HG03558 (cell line): ENCODE measurements around the gene HIVEP1.

Experiments used
- ATAC-seq: cut with Tn5 transposase; IDR thresholded peaks from one replicate; pipeline ENCODE4 v1.9.1; 2021; ENCODE audit warnings: moderate number of reproducible peaks; ENCODE audit not compliant: unreplicated experiment; ENCODE audit errors: extremely low read depth

The HIVEP1 gene

DNA sequence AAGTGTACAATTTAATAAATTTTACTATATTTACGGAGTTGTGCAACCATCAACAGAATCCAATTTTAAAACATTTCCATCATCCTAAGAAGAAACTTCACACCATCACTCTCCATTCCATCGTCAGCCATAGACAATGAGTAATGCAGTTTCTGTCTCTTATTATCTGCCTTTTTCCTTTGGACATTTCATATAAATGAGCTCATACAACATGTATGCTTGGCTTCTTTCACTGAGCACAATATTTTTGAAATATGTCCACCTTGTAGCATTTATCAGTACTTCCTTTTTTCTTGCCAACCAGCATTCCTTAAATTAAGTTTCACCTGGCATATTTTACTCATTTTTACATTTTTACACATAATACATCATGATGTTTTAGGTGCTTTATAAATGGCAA lies 22.7 kb upstream of the HIVEP1 start:
- ATAC-seq, result no peak

DNA sequence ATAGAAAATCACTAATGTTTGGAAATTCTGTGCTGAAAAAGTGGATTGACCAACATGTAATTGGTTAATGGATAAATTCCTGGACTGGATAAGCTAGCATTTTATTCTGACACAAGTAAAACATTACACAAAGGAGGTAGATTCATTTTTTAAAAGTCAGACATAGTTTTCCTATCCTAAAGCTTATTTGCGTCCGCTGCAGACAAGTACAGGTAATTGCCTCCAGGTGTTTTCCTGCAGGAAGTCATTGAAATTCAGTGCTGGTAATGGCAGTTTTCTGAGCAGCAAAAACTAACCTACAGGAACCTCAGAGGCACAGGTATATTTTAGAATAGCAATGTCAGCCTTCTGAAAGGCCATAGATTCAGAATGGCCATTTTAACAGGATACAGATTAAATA lies 20.0 kb upstream of the HIVEP1 start:
- no peak for ATAC-seq

DNA sequence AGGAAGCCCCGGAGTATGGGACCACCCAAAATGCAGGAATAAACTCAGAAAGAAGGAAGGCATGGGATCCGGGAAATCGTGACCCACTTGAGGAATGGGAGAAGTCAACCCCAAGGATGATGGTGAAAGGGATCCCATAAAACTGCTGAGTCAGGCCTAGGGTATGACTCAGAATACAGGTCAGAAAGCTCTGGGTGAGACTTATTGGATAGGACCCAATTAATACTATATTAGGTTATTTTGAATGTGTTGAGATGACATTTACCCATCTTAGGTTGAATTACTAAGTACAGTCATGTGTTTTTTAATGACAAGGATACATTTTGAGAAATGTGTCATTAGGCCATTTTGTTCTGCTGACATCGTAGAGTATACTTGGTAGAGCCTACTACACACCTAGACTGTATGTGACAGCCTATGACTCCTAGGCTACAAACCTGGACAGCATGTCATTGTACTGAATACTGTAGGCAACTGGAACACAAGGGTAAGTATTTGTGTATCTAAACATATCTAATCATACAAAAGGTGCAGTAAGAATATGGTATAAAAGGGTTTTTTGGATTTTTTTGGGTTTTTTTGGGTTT lies 17.1 kb upstream of the HIVEP1 start:
- no peak for ATAC-seq

DNA sequence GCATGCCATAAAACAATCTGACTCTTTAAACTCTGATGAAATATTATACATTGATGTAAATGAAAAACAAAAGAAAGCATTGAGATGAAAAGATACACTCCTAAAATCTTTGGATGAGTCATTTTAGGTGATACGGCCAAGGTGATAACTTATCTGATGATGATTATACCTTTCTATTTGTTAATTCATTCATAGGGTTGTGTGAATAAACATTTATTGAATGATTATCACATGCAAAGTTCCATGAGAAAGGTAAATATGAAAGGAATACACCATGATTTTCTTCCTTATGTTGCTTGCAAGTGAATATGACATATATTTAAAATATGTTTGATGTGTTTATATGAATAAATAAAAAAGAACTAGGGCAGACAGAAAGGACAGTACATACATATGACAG lies 15.4 kb upstream of the HIVEP1 start:
- ATAC-seq, result no peak

DNA sequence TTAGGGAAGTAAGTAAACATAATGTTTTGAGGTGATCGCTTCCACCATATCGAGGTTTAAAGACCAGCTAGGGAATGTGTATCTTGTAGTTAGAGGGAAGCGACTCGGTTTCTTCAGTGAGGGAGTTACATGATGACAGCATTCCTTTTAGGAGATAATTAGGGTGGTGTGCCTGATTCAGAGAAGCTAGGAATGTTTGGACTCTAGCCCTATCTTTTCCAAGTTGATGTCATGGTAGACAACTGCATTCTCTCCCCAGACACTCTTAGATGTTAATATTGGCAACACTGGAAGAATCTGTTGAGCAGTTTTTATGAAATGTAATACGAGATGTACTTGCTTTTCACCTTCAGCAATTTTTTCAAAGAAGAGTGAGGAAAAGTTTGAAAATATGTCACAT lies 12.9 kb upstream of the HIVEP1 start:
- no peak for ATAC-seq

DNA sequence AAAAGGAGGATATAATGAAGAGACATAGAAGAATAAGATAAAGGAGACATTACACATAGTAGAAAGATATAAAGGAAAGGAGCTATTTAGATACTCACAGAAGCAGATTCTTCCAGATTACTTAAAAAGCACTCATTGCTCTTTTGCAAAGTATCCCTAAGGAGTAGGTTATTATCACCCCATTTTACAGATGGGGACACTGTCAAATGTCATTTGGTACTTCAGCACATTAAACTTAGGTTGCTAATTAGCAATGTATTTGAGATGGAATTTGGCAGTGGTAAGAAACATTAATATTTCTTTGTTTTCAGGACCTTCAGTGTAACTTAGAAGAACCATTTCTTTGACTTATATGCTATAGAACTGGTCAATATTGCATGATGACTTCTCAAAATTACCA lies 11.9 kb upstream of the HIVEP1 start:
- no peak for ATAC-seq

DNA sequence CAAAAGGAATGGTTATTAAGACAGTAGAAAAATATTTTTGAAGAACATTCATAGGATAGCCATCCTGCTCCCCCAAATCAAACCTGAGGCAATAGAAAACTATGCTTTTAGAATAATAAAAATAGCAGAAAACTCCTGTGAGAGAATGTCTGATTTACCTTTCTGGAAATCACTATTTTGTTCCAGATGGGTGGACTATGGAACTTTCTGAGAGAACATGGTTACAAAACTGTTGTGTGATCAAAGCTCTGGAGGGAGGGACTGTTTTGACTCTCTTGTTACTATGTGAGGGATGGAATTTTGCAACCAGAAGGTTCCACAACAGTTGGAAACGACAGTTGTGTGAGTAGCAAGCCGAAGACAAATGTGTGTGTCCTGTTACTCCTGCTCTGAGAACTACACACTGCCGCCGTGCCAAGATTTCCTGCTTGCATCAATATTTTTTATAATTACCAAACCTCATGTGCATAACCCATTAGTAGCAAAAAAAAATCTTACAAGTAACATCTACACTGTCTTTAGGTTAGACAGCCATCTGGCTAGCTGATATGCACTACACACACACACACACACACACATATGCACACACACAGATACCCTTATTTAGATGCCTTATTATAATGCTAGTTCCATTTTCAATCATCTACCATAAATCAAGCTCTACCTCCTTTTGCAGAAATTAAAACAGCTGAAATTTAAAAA lies 11.0 kb upstream of the HIVEP1 start:
- ATAC-seq, result no peak

DNA sequence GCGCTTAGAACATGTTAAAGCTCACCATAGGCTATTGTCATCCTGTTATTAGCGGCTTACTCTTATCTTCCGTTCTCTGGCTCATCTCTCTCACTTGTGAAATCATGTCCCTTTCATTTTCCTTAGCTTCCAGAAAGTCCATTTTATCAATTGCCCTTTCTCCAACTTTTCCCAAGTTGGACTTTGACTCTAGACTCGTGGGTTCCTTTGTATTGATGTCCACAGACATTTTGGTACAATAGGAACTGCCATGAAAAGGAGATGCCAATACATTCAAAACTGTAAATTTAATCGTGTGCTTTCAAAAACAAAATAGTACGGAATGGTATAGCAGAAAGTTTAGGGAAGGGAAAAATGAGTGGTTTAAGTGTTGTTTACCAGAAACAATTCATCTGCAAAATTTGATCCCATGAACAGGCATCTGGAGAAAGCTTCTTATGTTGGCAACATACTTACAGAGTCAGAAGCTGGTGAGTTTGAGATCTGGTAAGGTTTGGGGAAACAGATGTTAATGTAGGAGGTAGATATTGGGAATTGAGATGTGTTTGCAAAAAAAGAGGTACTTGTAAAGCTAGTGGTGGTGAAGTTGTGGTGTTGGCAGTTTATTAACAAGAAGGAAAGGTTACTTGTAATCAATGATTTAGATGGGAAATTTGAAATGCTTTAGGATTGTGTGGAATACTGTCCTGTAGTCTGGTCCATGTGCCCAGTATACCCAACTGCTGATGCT lies 10.2 kb upstream of the HIVEP1 start:
- ATAC-seq, result no peak

DNA sequence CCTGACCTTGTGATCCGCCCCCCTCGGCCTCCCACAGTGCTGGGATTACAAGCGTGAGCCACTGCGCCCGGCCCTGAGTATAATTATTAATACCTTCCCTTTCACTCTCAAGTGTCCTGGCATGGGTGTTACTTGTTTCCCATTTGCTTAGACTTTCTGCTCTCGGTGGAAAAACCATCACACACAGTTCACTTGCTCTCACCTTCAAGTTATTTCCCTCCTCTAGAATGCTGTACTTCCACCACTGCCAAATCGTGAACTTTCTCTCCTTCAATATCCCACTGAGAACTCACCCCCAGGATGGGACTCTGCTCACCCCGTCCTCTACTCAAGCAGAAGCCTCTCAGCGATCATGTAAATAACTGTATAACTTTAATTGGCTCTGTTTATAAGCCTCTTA lies 4.6 kb upstream of the HIVEP1 start:
- no peak for ATAC-seq

DNA sequence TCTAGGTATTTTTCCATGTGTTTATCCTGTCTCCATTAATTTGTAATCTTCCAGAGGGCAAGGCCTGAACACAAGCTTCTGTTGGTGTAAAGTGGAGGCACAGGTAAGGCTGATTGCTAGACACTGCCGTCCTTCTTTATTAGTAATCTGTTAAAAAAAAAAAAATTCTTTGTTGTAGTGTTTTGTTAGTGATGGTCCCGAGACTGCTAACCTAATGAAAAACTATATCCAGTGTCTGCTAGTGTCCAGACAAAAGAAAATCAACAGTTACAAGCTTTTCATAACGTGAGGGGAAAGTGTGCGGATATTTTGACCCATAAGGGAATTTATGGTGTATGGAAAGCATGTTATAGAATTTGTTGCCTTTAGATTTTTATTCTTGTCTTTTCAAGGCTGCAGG lies 4.2 kb upstream of the HIVEP1 start:
- no peak for ATAC-seq

DNA sequence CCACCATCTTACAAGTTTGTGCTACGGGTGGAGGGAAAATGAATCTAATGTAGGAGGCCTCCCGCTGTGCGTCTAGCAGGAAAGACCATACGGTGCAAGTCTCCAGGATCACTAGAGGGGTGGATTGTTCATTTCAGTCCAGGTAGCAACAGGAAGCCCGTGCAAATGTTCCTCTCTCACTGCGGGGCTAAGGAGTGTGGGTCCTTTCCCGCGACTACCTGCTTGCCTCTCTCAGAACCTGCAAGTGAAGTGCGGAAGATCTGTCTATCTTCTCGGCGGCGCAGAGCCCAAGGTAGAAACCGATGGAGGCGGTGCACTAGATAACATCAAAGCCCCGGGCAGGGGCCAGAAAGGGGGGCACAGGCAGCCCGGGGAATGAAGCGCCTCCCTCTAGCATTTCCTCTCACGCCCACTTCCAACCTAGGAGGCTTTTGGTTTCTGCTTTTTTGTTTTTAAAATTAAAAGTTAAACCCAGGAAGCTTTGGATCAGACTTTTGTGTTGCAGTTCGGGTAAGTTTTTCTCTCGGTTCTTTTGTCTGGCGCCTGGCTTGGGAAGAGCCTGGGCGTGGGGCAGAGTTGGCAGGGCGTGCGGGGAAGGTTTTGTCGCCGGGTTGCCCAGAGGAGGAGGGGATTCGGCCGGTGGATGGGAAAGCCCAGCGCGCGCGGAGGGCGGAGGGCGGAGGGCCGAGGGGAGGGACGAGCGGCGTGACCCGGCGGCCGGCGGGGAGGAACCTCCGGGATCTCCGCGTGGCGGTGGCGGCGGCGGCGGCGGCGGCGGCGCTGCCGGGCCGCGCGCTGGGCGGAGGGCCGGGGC lies 3.5 kb upstream of the HIVEP1 start:
- ATAC-seq, result no peak

DNA sequence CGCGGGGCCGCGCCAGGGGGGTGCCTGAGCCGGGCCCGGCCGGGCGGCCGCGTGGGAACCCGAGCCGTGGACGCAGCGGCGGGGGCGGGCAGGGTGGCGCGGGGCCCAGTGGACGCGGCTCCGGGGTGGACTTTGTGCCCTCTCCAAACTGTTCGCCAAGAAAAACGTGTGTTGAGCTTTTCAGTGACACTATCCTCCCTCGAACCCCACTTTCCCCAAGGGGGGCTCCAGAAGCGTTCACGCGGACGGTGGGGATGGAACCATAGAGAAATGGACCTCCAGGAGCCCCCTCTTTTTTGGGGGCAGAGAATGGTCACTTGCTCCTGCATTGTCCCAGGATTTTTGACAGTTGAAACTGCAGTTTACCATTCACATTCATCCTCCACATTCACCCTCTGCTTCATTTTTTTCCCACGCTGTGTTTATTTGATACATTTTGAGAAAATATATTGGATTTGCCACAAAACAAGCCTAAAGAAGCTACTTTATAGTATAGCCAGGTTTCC lies 2.9 kb upstream of the HIVEP1 start:
- no peak for ATAC-seq

DNA sequence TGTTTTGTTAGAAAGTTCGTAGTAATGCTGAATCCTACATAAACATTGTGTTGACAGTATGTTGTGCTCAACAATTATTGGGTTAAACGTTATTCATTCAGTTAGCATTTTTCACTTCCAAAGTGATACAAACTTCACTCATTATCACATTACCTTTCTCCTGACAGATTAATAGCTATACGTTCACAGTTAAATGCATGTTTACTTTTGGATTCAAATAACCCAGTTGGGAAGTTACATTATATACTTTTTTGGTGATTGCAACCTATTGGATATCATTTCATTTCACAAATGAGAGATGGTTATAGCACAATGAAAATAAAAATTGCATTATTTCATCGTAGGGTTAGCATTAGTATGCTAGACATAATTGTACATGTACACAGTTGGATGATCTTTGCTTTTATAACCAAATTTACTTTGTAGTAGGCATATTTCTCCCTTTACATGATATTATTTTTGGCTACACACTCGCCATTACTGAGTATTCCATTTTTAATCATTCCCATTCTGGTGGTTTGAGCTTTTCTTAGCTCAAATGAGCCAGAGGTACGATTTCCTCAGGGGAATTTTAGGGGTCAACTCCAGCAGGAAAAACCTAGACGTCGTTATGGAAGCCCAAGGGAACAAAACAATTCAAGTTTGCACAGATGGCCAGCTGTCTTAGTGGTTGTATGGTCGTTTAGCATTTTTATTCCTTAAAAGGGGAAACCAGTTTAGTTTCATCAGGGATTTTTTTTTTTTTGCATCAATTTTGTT lies 2.1 kb upstream of the HIVEP1 start:
- no peak for ATAC-seq

DNA sequence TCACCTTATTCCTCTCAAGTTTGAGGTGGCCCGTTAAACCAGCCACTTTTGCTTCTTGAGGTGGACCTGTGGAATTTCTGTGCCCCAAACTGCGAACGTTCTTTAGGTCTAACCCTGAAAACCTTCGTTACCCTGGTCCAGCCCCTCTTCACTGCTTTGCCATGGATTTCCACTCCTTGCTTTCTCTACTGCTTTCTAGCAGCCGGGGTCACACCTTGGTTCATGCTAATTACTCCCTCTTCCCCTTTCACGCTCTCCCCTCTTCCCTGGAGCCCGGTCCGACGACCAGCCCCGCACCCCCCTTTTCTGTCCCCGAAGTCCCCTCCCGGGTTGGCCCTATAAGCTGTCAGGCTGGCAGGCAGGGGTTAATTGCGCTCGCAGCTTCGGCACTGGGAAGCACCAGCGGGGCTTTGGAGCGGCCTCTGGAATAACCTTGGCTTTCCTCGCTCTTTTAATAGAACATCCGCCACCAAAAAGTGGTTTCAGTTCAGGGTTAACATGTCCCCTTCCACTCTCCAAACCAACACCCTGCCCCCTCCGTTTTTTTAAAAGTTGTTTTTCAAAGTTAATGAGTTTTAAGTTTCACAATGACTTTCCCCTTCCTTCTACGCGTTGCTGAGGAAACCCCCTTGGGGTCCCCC lies 1.4 kb upstream of the HIVEP1 start:
- peak; percentile 15 for ATAC-seq

DNA sequence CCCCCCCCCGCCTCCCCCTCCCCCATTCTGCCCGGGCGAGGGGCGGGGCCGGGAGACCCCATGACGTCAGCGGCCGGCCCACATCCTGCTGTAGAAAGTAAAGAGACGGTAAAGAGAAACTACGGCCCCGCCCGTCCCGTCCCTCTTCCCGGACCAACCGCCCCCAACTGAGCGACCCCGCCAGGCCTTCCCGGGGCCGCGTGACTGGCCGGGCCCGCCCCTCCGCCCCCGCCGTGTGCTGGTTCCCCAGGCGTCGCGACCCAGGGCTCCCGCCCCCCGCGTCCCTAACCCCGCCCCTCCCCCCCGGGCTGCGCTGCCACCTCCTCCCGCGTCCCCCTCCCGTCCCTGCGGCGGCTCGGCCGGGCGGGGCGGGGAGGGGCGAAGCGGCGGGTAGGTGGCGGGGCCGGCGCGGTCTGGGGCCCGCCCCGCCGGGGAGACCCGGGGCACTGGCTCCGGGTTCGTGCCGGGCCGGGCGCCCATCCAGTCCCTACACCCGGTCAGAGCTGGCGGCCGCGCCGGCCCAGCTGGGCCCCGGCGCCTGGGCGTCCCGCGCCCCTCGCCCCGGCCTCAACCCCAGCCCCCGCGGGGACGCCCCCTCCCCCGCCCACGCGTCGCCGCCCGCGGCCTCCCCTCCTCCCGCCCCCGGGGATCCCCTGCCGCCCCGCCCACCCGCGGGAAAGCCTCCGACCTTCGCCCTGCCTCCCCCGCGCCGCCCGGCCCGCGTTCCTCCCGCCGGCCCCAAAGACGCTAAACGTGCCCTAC lies 655 bp upstream of the HIVEP1 start:
- peak; percentile 24 for ATAC-seq

DNA sequence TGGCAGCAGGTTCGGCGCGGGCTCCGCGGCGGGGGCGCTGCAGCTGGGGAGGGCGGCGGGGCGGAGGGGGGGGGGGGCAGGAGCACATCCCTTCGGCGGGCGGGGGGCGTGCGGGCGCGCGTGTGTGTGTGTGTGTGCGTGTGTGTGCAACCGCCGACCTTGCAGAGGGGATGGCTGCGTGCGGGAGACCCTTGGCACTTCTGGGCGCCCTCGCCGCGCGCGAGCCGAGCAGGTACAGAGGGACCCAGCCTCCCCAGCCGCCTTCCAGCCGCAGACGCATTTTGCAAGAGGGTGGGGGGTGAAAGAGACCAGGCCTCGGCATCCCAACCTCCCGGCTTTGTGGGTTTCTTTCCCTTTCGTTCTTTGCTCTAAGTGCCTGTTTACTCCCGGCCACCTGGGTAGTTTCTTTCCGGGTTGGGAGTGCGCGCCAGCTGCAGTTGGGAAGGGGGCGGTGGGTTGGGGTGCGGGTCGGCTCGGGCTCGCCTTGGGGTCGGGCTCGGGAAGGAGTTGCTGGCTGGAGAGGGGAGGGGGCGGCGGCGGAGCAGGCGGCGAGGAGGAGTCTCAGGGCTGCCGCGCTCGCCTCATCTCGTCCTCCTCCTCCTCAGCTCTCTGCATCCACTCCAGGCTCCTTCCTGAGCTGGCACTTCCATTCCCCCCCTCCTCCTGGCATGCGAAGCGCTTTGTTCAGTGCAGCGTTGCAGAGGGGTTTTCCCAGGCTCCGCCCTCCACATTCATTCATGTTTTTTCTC lies 620 bp downstream of the HIVEP1 start:
- ATAC-seq, result no peak

DNA sequence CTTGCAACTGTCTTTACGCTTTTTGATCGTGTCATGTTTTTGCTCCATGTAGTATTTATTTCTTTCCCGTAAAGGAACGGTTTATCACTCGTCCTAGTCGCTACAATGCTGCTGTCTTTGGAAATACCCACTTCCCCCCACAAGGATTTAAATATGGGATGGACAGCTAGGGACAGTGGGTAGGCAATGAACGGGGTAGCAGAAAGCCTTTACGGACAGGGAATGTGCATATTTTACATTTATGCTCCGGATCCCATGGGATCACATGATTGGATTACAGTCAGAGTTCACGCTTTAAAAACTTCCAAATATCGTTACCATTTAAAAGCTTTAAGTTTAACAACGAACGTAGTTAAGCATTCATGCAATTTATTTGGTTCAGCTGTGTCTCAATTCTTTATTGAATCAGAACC lies 1.2 kb downstream of the HIVEP1 start:
- ATAC-seq, result no peak
